Measurements from ENCODE around the gene PLVAP. TPM values are rescaled to one million over a fixed set of nuclear protein-coding genes. Genes with fewer than 3 reads are reported as not detected.

The PLVAP gene
- total and polyA plus RNA-seq, 3 experiments from 2014 or later: not detected

GRCh38 chr19:17406046-17406886, 29.1 kb upstream of the PLVAP start:
- POLR2A ChIA-PET: interaction anchor here (0.6 to 2.9 kb wide), 3 partner anchors 13 to 97 kb away, joined by 3 to 25 read pairs (median 7); partner anchors contain the start of gene MVB12A
- peaks cover 17% of the 10 kb centered on the region for H3K4me1 ChIP-seq (ENCODE audit: insufficient read depth, low read length)
- peak overlapping the region; percentile 90 to 98 (median 95) for H3K4me3 Mint-ChIP-seq

GRCh38 chr19:17405250-17406045, 28.3 kb upstream of the PLVAP start, which contains the start of gene BST2:
TSS of gene BST2 (minus strand) at chr19:17405630. CDS start at chr19:17405575, 55 bp downstream.
- H3K4me1 ChIP-seq (ENCODE audit: insufficient read depth, low read length): peaks cover 17% of the 10 kb centered on the region
- Mint-ChIP-seq H3K4me3 (peak within 1 kb of the TSS; percentile 90 to 98 (median 95)), H3K27me3 (no peaks in the 10 kb centered on the region), H3K27ac (peak within 1 kb of the TSS; percentile 87 to 99 (median 92)), H3K4me1 (peaks cover 35 to 49% (median 36%) of the 10 kb centered on the region in 3 donors), H3K36me3 (peaks cover 0 to 28% (median 3%) of the 10 kb centered on the region in 3 donors), H3K9me3 (no peaks in the 10 kb centered on the region)
- POLR2A ChIA-PET: interaction anchor here (1.0 to 2.9 kb wide), 2 partner anchors 14 to 96 kb away, joined by 3 to 25 read pairs; partner anchors contain the start of gene MVB12A
- H3K4me3 ChIP-seq (ENCODE audit: low read length): peak within 1 kb of the TSS; percentile 76
- no peaks in the 10 kb centered on the region for H3K27me3 ChIP-seq (ENCODE audit: insufficient read depth, low read length, poor library complexity, severe bottlenecking)
- peak; percentile 42 to 74 (median 67) for DNase-seq
- H3K36me3 ChIP-seq (ENCODE audit: insufficient read depth, low read length): no peaks in the 10 kb centered on the region
- H3K9me3 ChIP-seq (ENCODE audit: low read length): no peaks in the 10 kb centered on the region
- H3K27ac ChIP-seq (ENCODE audit: low read depth, low read length): peak within 1 kb of the TSS; percentile 86
- CTCF ChIA-PET: interaction anchor here (1.0 to 3.3 kb wide), 6 partner anchors 14 to 92 kb away, joined by 3 to 21 read pairs (median 7); partner anchors contain the start of gene MVB12A

More at GRCh38 chr19:17406046-17406886, 29.1 kb upstream of the PLVAP start:
- no peaks in the 10 kb centered on the region for H3K27me3 Mint-ChIP-seq
- H3K27ac Mint-ChIP-seq: peak overlapping the region; percentile 87 to 99 (median 92)
- peak overlapping the region; percentile 86 for H3K27ac ChIP-seq (ENCODE audit: low read depth, low read length)
- H3K36me3 ChIP-seq (ENCODE audit: insufficient read depth, low read length): peaks cover under 1% of the 10 kb centered on the region
- no peaks in the 10 kb centered on the region for H3K27me3 ChIP-seq (ENCODE audit: insufficient read depth, low read length, poor library complexity, severe bottlenecking)
- peaks cover 33 to 49% (median 36%) of the 10 kb centered on the region in 3 donors for H3K4me1 Mint-ChIP-seq
- CTCF ChIA-PET: interaction anchor here (1.0 to 3.3 kb wide), 6 partner anchors 13 to 97 kb away, joined by 3 to 21 read pairs (median 8); partner anchors contain the start of genes DDA1 and MVB12A
- H3K9me3 Mint-ChIP-seq: no peaks in the 10 kb centered on the region
- H3K4me3 ChIP-seq (ENCODE audit: low read length): peak overlapping the region; percentile 76
- peaks cover 0 to 25% (median 3%) of the 10 kb centered on the region in 3 donors for H3K36me3 Mint-ChIP-seq
- H3K9me3 ChIP-seq (ENCODE audit: low read length): no peaks in the 10 kb centered on the region
- DNase-seq: no peak

- ChIA-PET POLR2A (interaction anchor here (1.0 to 2.9 kb wide), 2 partner anchors 15 to 96 kb away, joined by 3 to 25 read pairs; partner anchors contain the start of gene MVB12A), CTCF (interaction anchor here (1.0 to 3.3 kb wide), 6 partner anchors 14 to 30 kb away, joined by 3 to 21 read pairs (median 7); partner anchors contain the start of gene MVB12A)
- Mint-ChIP-seq H3K27me3 (no peaks in the 10 kb centered on the region), H3K4me3 (peak overlapping the region; percentile 90 to 98 (median 95)), H3K4me1 (peaks cover 35 to 49% (median 36%) of the 10 kb centered on the region in 3 donors), H3K27ac (peak overlapping the region; percentile 87 to 99 (median 92)), H3K9me3 (no peaks in the 10 kb centered on the region), H3K36me3 (peaks cover 0 to 30% (median 3%) of the 10 kb centered on the region in 3 donors)
- Histone ChIP-seq H3K27ac (ENCODE audit: low read depth, low read length) (peak overlapping the region; percentile 86), H3K36me3 (ENCODE audit: insufficient read depth, low read length) (no peaks in the 10 kb centered on the region), H3K4me1 (ENCODE audit: insufficient read depth, low read length) (peaks cover 17% of the 10 kb centered on the region), H3K27me3 (ENCODE audit: insufficient read depth, low read length, poor library complexity, severe bottlenecking) (no peaks in the 10 kb centered on the region), H3K4me3 (ENCODE audit: low read length) (peak overlapping the region; percentile 76), H3K9me3 (ENCODE audit: low read length) (no peaks in the 10 kb centered on the region)
- no peak for DNase-seq
Observed at GRCh38 chr19:17404621-17405249, 27.6 kb upstream of the PLVAP start.

GRCh38 chr19:17404015-17404414, 26.9 kb upstream of the PLVAP start:
- peak overlapping the region; percentile 86 for H3K27ac ChIP-seq (ENCODE audit: low read depth, low read length)
- peak overlapping the region; percentile 90 to 98 (median 95) for H3K4me3 Mint-ChIP-seq
- H3K4me3 ChIP-seq (ENCODE audit: low read length): peak overlapping the region; percentile 76
- H3K9me3 Mint-ChIP-seq: no peaks in the 10 kb centered on the region
- peak overlapping the region; percentile 51 to 99 (median 87) for H3K27ac Mint-ChIP-seq
- H3K4me1 ChIP-seq (ENCODE audit: insufficient read depth, low read length): peaks cover 17% of the 10 kb centered on the region
- POLR2A ChIA-PET: interaction anchor here (0.6 kb wide), 1 partner anchor 11 kb away, joined by 3 read pairs; no protein-coding TSS in a partner anchor
- no peaks in the 10 kb centered on the region for H3K27me3 Mint-ChIP-seq
- H3K27me3 ChIP-seq (ENCODE audit: insufficient read depth, low read length, poor library complexity, severe bottlenecking): no peaks in the 10 kb centered on the region
- peaks cover 35 to 49% (median 36%) of the 10 kb centered on the region in 3 donors for H3K4me1 Mint-ChIP-seq
- no peaks in the 10 kb centered on the region for H3K36me3 ChIP-seq (ENCODE audit: insufficient read depth, low read length)
- no peak for DNase-seq
- CTCF ChIA-PET: interaction anchor here (1.0 to 1.3 kb wide), 2 partner anchors 15 to 16 kb away, joined by 3 read pairs; partner anchors contain the start of gene MVB12A
- H3K9me3 ChIP-seq (ENCODE audit: low read length): no peaks in the 10 kb centered on the region
- peaks cover 0 to 30% (median 3%) of the 10 kb centered on the region in 3 donors for H3K36me3 Mint-ChIP-seq

GRCh38 chr19:17402982-17403855, 26.1 kb upstream of the PLVAP start:
- Histone ChIP-seq H3K9me3 (ENCODE audit: low read length) (no peaks in the 10 kb centered on the region), H3K27ac (ENCODE audit: low read depth, low read length) (peak overlapping the region; percentile 86), H3K36me3 (ENCODE audit: insufficient read depth, low read length) (no peaks in the 10 kb centered on the region), H3K4me3 (ENCODE audit: low read length) (no peak overlapping the region), H3K4me1 (ENCODE audit: insufficient read depth, low read length) (peaks cover 17% of the 10 kb centered on the region), H3K27me3 (ENCODE audit: insufficient read depth, low read length, poor library complexity, severe bottlenecking) (no peaks in the 10 kb centered on the region)
- Mint-ChIP-seq H3K27me3 (no peaks in the 10 kb centered on the region), H3K4me3 (peak overlapping the region; percentile 90 to 98 (median 95)), H3K36me3 (peaks cover 0 to 32% (median 3%) of the 10 kb centered on the region in 3 donors), H3K9me3 (no peaks in the 10 kb centered on the region), H3K4me1 (peaks cover 35 to 49% (median 36%) of the 10 kb centered on the region in 3 donors), H3K27ac (peak overlapping the region in 6 of 8 donors; percentile 41 to 94 (median 84))
- ChIA-PET CTCF (interaction anchor here (1.0 to 1.3 kb wide), 2 partner anchors 14 to 16 kb away, joined by 3 read pairs; partner anchors contain the start of gene MVB12A), POLR2A (no interaction called here)
- DNase-seq: peak in 2 of 5 donors; percentile 17 to 21

GRCh38 chr19:17401628-17402027, 24.5 kb upstream of the PLVAP start:
- Histone ChIP-seq H3K9me3 (ENCODE audit: low read length) (no peaks in the 10 kb centered on the region), H3K4me1 (ENCODE audit: insufficient read depth, low read length) (peaks cover 17% of the 10 kb centered on the region), H3K36me3 (ENCODE audit: insufficient read depth, low read length) (no peaks in the 10 kb centered on the region), H3K27ac (ENCODE audit: low read depth, low read length) (no peak overlapping the region), H3K27me3 (ENCODE audit: insufficient read depth, low read length, poor library complexity, severe bottlenecking) (no peaks in the 10 kb centered on the region), H3K4me3 (ENCODE audit: low read length) (no peak overlapping the region)
- DNase-seq: no peak
- Mint-ChIP-seq H3K27ac (peak overlapping the region in 3 of 8 donors; percentile 37 to 75 (median 56)), H3K4me3 (peak overlapping the region in 2 of 7 donors; percentile 54 to 73), H3K36me3 (peaks cover 0 to 31% (median 3%) of the 10 kb centered on the region in 3 donors), H3K4me1 (peaks cover 20 to 33% (median 21%) of the 10 kb centered on the region in 3 donors), H3K27me3 (no peaks in the 10 kb centered on the region), H3K9me3 (no peaks in the 10 kb centered on the region)
- CTCF ChIA-PET: no interaction called here
- POLR2A ChIA-PET: no interaction called here

Data from CD8-positive, alpha-beta memory T cell (primary cell).